Upper lobe of right lung (tissue), 1 donor: ENCODE measurements around the gene OR51A2. TPM values are rescaled to one million over a fixed set of nuclear protein-coding genes. Genes with fewer than 3 reads are reported as not detected.

ENCODE experiments used
- ATAC-seq: fragments of 200-7000 bp; cut with Tn5 transposase; one replicate; pipeline ENCODE4 v1.9.1; 2020; ENCODE audit warnings: mild to moderate bottlenecking, moderate library complexity
- DNase-seq: peaks from one replicate; pipeline ENCODE4 v3.0.0-alpha.2; 2020
- H3K27ac ChIP-seq: fragments of 200-600 bp; one replicate; pipeline ENCODE4 v1.8.0; 2022
- H3K27me3 ChIP-seq: fragments of 200-600 bp; one replicate; pipeline ENCODE4 v1.8.0; 2022; ENCODE audit warnings: mild to moderate bottlenecking
- H3K36me3 ChIP-seq: fragments of 200-600 bp; one replicate; pipeline ENCODE4 v1.8.0; 2022
- H3K4me1 ChIP-seq: fragments of 200-600 bp; one replicate; pipeline ENCODE4 v1.8.0; 2022
- H3K4me3 ChIP-seq: fragments of 200-600 bp; one replicate; pipeline ENCODE4 v1.8.0; 2022; ENCODE audit warnings: mild to moderate bottlenecking
- H3K9me3 ChIP-seq: fragments of 200-600 bp; one replicate; pipeline ENCODE4 v1.8.0; 2022
- CTCF ChIP-seq: fragments of 200-600 bp; IDR thresholded peaks from one replicate; pipeline ENCODE4 v1.8.0; 2022; ENCODE audit warnings: antibody characterized with exemption
- intact Hi-C: fragments of 100-400 bp; cut with DNase I; formaldehyde crosslinking; loops from one replicate; pipeline ENCODE4 v1.11.0; 2022
- total RNA-seq: library from RNA; stranded (reverse); fragmentation: NEBNext Ultra II Directional; extraction: Animal tissue kit (Norgen Biotek cat#: 25700); gene quantifications from one replicate; pipeline ENCODE4 v1.2.1, GENCODE V29; 2021
- donor health status: DM: no; HTN: yes; CAD: no; lungs with severe emphysema.

Gene OR51A2
- total RNA-seq, 1 donor from 2014 or later = not detected

- no peak for ATAC-seq
- TF ChIP-seq CTCF = no peak
Observed at GRCh38 chr11:4979036-4979435, 23.5 kb upstream of the OR51A2 start.

GRCh38 chr11:4975436-4975835 is 19.9 kb upstream of the OR51A2 start:
- ATAC-seq (no peak), DNase-seq (no peak)
- TF ChIP-seq CTCF = no peak
- H3K4me3 ChIP-seq = no peak overlapping the region
- no peaks in the 10 kb centered on the region for H3K4me1 ChIP-seq
- no peaks in the 10 kb centered on the region for H3K36me3 ChIP-seq
- H3K27me3 ChIP-seq = no peaks in the 10 kb centered on the region
- intact Hi-C loops = no loop called here
- no peaks in the 10 kb centered on the region for H3K9me3 ChIP-seq
- no peak overlapping the region for H3K27ac ChIP-seq

More at GRCh38 chr11:4979036-4979435, 23.5 kb upstream of the OR51A2 start:
- no peak for DNase-seq
- intact Hi-C loops = no loop called here
- no peaks in the 10 kb centered on the region for H3K36me3 ChIP-seq
- H3K9me3 ChIP-seq = no peaks in the 10 kb centered on the region
- no peak overlapping the region for H3K4me3 ChIP-seq
- H3K27ac ChIP-seq = no peak overlapping the region
- no peaks in the 10 kb centered on the region for H3K4me1 ChIP-seq
- H3K27me3 ChIP-seq = no peaks in the 10 kb centered on the region

- Histone ChIP-seq H3K27me3 (no peaks in the 10 kb centered on the region), H3K4me1 (no peaks in the 10 kb centered on the region), H3K27ac (no peak overlapping the region), H3K36me3 (no peaks in the 10 kb centered on the region), H3K4me3 (no peak overlapping the region), H3K9me3 (no peaks in the 10 kb centered on the region)
- DNase-seq (no peak), ATAC-seq (no peak)
- intact Hi-C loops = no loop called here
- no peak for TF ChIP-seq CTCF
Observed at GRCh38 chr11:4962816-4963215, 7.3 kb upstream of the OR51A2 start.

- intact Hi-C loops = no loop called here
- no peak for ATAC-seq
- DNase-seq = no peak
- Histone ChIP-seq H3K9me3 (no peaks in the 10 kb centered on the region), H3K4me1 (no peaks in the 10 kb centered on the region), H3K36me3 (no peaks in the 10 kb centered on the region), H3K27ac (no peak overlapping the region), H3K4me3 (no peak overlapping the region), H3K27me3 (no peaks in the 10 kb centered on the region)
- TF ChIP-seq CTCF = no peak
Observed at GRCh38 chr11:4960877-4961276, 5.4 kb upstream of the OR51A2 start.

- intact Hi-C loops = no loop called here
- TF ChIP-seq CTCF = no peak
Observed at GRCh38 chr11:4957396-4957795, 1.9 kb upstream of the OR51A2 start.

GRCh38 chr11:4947505-4947904 is 8.0 kb downstream of the OR51A2 start, which contains the start of gene OR51A4:
Gene OR51A4 (minus strand): TSS chr11:4947605. CDS start chr11:4947100, 505 bp downstream.
- ATAC-seq (no peak), DNase-seq (no peak)
- no peak for TF ChIP-seq CTCF
- H3K27ac ChIP-seq = no peak within 1 kb of the TSS
- no peak within 1 kb of the TSS for H3K4me3 ChIP-seq
- H3K27me3 ChIP-seq = no peaks in the 10 kb centered on the region
- no peaks in the 10 kb centered on the region for H3K36me3 ChIP-seq
- intact Hi-C loops = no loop called here
- H3K4me1 ChIP-seq = no peaks in the 10 kb centered on the region
- H3K9me3 ChIP-seq = no peaks in the 10 kb centered on the region

More at GRCh38 chr11:4957396-4957795, 1.9 kb upstream of the OR51A2 start:
- DNase-seq (no peak), ATAC-seq (no peak)
- Histone ChIP-seq H3K27ac (no peak overlapping the region), H3K27me3 (no peaks in the 10 kb centered on the region), H3K36me3 (no peaks in the 10 kb centered on the region), H3K9me3 (no peaks in the 10 kb centered on the region), H3K4me1 (no peaks in the 10 kb centered on the region), H3K4me3 (no peak overlapping the region)
